22Rv1 (cell line): ENCODE results near the gene POU5F1.

Source experiments
- H3K27ac ChIP-seq: fragments of 450-650 bp; 2 replicates; pipeline ENCODE4 v1.5.1; 2017
- ZFX ChIP-seq: fragments of 450-650 bp; IDR thresholded peaks from 2 replicates; pipeline ENCODE4 v1.6.1; 2017; ENCODE audit warnings: antibody characterized with exemption, borderline replicate concordance
- TF ChIP-seq, protein P1 (sequence below): fragments of 450-650 bp; IDR thresholded peaks from 2 replicates; pipeline ENCODE4 v1.5.1; 2017; ENCODE audit warnings: mild to moderate bottlenecking

POU5F1 gene

DNA sequence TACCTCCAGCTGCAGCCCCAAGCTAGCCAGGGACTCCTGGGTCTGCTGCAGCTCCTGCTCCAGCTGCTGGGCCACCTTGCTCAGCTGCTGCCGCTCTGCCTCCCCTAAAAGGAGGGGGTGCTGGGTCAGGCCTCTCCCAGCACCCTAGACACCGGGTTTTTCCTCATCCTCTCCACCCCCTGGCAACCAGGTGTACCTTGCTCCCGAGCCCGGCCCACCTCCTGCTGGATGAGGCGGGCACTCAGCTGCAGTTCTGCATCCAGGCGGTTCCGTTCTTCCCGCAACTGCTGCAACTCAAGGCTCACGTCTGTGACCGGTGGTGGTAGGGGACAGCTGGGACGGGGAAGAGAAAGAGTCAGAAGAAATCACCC lies 25.5 kb downstream of the POU5F1 start:
- TF ChIP-seq, protein P1, sequence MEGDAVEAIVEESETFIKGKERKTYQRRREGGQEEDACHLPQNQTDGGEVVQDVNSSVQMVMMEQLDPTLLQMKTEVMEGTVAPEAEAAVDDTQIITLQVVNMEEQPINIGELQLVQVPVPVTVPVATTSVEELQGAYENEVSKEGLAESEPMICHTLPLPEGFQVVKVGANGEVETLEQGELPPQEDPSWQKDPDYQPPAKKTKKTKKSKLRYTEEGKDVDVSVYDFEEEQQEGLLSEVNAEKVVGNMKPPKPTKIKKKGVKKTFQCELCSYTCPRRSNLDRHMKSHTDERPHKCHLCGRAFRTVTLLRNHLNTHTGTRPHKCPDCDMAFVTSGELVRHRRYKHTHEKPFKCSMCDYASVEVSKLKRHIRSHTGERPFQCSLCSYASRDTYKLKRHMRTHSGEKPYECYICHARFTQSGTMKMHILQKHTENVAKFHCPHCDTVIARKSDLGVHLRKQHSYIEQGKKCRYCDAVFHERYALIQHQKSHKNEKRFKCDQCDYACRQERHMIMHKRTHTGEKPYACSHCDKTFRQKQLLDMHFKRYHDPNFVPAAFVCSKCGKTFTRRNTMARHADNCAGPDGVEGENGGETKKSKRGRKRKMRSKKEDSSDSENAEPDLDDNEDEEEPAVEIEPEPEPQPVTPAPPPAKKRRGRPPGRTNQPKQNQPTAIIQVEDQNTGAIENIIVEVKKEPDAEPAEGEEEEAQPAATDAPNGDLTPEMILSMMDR = no peak
- H3K27ac ChIP-seq = no peak overlapping the region

DNA sequence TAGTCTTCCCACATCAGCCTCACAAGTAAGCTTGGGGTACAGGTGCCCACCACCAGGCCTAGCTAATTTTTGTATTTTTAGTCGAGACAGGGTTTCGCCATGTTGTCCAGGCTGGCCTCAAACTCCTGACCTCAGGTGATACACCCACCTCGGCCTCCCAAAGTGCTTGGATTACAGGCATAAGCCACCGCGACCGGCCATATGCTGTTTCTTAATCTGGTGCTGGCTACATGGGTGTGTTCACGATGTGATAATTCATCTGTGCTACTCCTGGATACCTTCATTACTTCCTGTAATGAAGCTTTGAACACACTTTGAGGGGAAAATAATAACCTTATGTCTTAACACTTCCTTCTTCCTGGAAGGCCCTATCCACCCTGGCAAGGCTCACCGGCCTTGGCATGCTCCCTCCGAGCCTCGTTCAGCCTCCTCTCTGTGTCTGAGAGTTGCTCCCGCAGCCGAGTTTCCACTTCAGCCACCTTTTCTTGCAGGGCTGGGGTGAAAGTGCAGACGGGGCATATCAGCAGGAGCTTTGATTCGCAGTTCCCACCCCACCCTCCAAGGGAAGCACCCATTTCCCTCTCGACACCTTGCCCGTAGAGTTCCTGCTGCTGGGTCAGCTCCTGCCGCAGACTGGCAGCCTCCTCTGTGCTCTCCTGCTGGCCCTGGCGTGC lies 26.0 kb downstream of the POU5F1 start:
- H3K27ac ChIP-seq = no peak overlapping the region
- TF ChIP-seq, protein P1 = no peak
- no peak for TF ChIP-seq ZFX

DNA sequence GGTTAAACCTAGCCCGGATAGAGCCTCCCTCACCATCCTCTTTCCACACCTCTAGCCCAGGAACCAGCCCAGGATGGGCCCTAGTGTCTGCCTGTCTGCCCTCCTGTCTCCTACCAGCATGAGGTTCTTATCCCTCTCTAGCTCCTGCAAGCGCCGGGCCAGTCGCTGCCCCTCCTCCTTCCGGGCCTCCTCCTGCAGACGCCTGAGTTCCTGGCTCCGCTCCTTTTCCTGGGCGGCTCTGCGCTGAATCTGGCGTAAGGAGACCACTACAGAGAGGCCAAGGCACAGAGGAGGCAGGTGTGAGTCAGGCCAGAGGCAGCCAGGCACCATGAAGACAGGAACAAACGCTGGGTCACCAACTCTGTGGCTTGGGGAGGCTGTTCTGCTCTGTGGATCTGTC lies 27.3 kb downstream of the POU5F1 start:
- H3K27ac ChIP-seq = no peak overlapping the region
- TF ChIP-seq ZFX = no peak
- TF ChIP-seq, protein P1 = no peak

DNA sequence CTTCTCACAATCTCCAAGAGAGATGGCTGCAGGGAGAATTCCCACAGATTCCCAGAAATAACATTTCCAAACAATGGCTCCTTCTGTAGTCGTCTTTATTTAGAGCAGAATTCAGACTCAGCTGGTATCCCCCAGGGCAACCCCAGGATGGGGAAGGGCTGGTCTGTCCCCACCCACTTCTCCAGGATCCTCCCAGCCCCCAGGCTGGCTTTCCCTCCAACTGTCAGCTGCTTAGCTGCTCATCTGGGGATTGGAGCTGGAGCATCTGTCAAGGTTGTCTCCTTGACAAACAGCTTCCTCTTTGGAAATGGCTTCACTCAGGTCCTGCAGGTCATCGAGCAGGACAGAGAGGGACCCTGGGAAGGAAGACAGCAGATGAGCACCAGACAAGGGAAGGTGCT lies 28.1 kb downstream of the POU5F1 start:
- TF ChIP-seq ZFX = no peak
- H3K27ac ChIP-seq = no peak overlapping the region

DNA sequence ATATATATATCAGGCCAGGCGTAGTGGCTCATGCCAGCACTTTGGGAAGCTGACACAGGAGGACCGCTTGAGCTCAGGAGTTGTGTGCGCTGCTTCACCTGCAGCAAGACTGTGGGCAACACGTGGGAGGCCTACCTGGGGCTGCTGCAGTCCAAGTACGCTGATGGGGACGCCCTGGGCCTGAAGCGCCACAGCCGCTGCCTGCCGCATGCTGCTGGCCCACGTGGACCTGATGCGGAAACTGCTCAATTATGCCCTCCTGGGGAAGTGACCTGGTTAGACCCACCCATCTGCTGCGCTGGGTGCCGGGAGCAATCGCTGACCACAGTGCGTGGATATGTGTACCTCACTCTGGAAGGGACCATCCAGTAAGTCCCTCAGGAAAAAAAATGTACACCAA lies 29.8 kb downstream of the POU5F1 start:
- no peak overlapping the region for H3K27ac ChIP-seq
- TF ChIP-seq, protein P1 = no peak
- TF ChIP-seq ZFX = no peak

DNA sequence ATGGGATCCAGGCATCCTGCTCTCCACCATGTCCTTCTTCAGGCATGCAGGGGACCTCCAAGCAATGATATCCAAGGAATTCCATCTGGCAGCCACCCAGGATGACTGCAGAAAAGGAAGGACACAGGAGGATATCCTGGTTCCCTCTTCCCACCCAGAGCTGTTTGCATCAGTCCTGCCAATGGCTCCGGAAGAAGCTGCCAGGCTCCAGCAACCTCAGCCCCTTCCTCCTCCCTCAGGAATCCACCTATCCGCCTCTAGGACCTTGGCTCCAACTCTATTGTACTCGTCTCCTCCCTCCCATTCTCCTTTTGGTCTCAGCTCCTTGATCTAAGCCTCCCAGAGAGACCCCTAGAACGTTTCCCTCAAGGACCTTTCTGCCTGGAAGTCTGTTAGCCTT lies 30.9 kb downstream of the POU5F1 start:
- no peak for TF ChIP-seq ZFX
- no peak overlapping the region for H3K27ac ChIP-seq

DNA sequence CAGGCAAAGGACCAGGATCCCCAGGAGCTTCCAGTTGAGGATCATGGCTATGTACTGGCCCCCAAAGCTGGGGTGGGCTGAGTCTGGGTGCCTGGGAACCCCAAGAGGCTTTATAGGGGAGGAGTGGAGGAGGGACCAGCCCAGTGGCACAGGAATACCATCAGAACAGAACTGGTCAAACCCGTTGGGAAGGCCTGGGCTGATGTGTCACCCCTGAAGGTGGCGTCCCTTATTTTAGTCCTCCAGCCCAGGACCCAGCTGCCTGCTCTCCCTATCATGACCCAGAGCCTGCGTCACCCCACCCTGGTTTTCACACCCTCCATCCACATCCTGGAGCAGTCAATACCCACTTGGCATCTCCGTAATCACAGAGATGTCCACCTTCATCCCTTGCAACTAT lies 31.5 kb downstream of the POU5F1 start, which contains the start of gene PSORS1C2:
PSORS1C2 (minus strand) TSS at position 85 of the 400 bp plus-strand sequence; CDS start at position 45, 40 bp downstream.
- no peak within 1 kb of the TSS for H3K27ac ChIP-seq
- TF ChIP-seq, protein P1 = no peak
- TF ChIP-seq ZFX = no peak

DNA sequence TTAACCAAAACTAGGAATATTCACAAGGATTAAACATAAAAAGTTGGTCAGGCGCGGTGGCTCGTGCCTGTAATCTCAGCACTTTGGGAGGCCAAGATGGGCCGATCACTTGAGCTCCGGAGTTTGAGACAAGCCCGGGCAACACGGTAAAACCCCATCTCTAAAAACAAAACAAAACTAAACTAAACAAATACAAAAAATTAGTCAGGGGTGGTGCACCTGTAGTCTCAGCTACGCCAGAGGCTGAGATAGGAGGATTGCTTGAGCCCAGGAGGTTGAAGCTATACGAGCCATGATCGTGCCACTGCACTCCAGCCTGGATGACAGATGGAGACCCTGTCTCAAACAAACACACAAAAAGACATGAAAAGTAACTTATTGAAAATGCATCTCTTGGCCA lies 34.8 kb downstream of the POU5F1 start:
- no peak overlapping the region for H3K27ac ChIP-seq
- no peak for TF ChIP-seq ZFX
- TF ChIP-seq, protein P1 = no peak
